ENCODE results near the gene ADAMTSL4. TPM values are rescaled to one million over a fixed set of nuclear protein-coding genes. Genes with fewer than 3 reads are reported as not detected.

ADAMTSL4 gene
- total RNA-seq = 0.40 and 0.44 TPM in 2 replicates

GRCh38 chr1:150548632-150549495 is at the start of gene ADAMTSL4:
Gene ADAMTSL4 (plus strand): TSS chr1:150549408. CDS start chr1:150552289, 2,881 bp downstream.

GRCh38 chr1:150507912-150508864 is 41.0 kb upstream of the ADAMTSL4 start, which contains the start of gene ECM1:
Gene ECM1 (plus strand): TSS chr1:150508109. CDS start chr1:150508210, 101 bp downstream.

GRCh38 chr1:150515328-150516049 is 33.7 kb upstream of the ADAMTSL4 start, which contains the start of gene FALEC:
Gene FALEC (plus strand): TSS chr1:150515752.

GRCh38 chr1:150579110-150579944 is 30.1 kb downstream of the ADAMTSL4 start, which contains the start of gene MCL1:
Gene MCL1 (minus strand): TSS chr1:150579610. CDS start chr1:150579530, 80 bp downstream.

Other genes with a start within 250 kb of the ADAMTSL4 start
- 30.2 and 34.8 TPM in 2 replicates for gene PRPF3, start 227.9 kb upstream of the ADAMTSL4 start, total RNA-seq
- gene RPRD2, start 185.3 kb upstream of the ADAMTSL4 start, total RNA-seq = 7.2 and 8.9 TPM in 2 replicates
- gene TARS2, start 62.0 kb upstream of the ADAMTSL4 start, total RNA-seq = 15.6 and 19.0 TPM in 2 replicates
- gene ECM1, start 41.3 kb upstream of the ADAMTSL4 start, total RNA-seq = 1.5 and 2.1 TPM in 2 replicates
- not detected in 2 replicates for gene FALEC, start 33.7 kb upstream of the ADAMTSL4 start, total RNA-seq
- 237 and 239 TPM in 2 replicates for gene MCL1, start 30.2 kb downstream of the ADAMTSL4 start, total RNA-seq
- 242 and 333 TPM in 2 replicates for gene ENSA, start 80.2 kb downstream of the ADAMTSL4 start, total RNA-seq
- 25.8 and 31.0 TPM in 2 replicates for gene GOLPH3L, start 147.7 kb downstream of the ADAMTSL4 start, total RNA-seq
- gene HORMAD1, start 171.5 kb downstream of the ADAMTSL4 start, total RNA-seq = not detected in 2 replicates
- gene CTSS, start 216.4 kb downstream of the ADAMTSL4 start, total RNA-seq = 72.3 and 80.2 TPM in 2 replicates